Activated naive CD8-positive, alpha-beta T cell treated with anti-CD3 and anti-CD28 coated beads, Interleukin-2, amount 50 U/mL, for 24 hours (primary cell): ENCODE results near the gene PRODH.
"Not testable (repeated sequence)": the region's sequence is repeated elsewhere in the genome, so short reads cannot be mapped to it uniquely, and the experiment has no call there.

Experiments used
- ATAC-seq: fragments of 150-1000 bp; cut with Tn5 transposase; one replicate; pipeline ENCODE4 v1.10.0; 2021
- DNase-seq: peaks from one replicate; pipeline ENCODE4 v3.0.0; 2021
- H3K27ac Mint-ChIP-seq: one replicate; pipeline ENCODE4 v1.8.0; 2021; ENCODE audit warnings: mild to moderate bottlenecking, mixed read lengths
- H3K27me3 Mint-ChIP-seq: one replicate; pipeline ENCODE4 v1.8.0; 2021; ENCODE audit warnings: mixed read lengths
- H3K36me3 Mint-ChIP-seq: one replicate; pipeline ENCODE4 v1.8.0; 2021; ENCODE audit warnings: low read depth, mixed read lengths
- H3K4me1 Mint-ChIP-seq: one replicate; pipeline ENCODE4 v1.8.0; 2021; ENCODE audit warnings: mixed read lengths
- H3K4me3 Mint-ChIP-seq: one replicate; pipeline ENCODE4 v1.8.0; 2021; ENCODE audit warnings: mild to moderate bottlenecking, moderate library complexity, mixed read lengths
- H3K9me3 Mint-ChIP-seq: one replicate; pipeline ENCODE4 v1.8.0; 2021; ENCODE audit warnings: mixed read lengths

PRODH gene

DNA sequence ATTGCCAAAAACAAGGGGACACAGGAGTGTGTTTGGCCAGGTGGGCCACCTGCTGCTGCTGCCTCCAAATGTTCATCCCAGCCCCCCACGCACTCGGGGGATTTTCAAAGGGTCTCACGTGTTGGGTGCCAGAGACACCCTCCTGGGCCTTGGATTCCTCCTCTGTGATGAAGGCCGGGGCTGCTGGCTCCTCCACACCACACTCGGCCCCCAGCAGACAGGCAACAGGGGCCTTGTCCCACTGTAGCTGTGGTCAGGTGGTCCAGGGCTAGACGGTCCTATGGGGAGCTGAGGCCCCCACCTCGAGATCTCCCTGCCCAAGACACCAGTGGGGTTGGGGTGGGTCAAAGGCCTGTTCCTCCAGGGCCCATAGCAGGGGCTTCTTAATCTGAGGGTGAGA is 25.1 kb upstream of the PRODH start:
- H3K4me3 Mint-ChIP-seq, H3K27ac Mint-ChIP-seq, H3K9me3 Mint-ChIP-seq, DNase-seq, H3K36me3 Mint-ChIP-seq, H3K27me3 Mint-ChIP-seq, ATAC-seq, H3K4me1 Mint-ChIP-seq: not testable (repeated sequence)

DNA sequence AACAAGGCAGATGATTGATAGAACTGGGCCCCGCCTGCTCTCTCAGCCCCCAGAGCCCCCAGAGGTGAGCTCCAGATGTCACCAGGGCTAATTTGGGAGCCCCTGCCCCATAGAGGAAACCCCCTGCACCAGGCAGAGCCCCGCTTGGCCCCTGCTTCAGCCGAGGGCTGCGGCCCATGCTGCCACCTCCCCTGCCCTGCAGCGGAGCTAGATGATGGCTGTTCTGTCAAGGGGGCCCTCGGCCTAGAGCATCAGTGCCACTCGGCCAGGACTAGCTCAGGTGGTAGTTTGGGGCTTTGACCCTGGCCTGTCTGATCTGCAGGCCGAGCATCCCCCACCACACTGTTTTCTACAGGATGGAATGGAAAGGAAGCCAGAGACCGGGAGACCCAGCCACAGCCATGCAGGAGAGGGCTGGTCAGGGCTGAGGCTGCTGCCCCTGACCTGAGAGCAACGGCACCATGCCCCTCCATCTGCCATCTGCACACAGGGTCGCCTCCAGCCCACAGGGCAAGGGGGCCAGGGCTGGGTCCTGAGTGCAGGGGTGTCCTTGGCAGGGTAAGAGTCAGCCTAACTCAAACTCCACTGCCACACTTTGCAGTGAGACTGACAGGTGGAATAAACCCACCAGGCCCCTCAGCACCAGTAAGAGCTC is 24.2 kb upstream of the PRODH start:
- H3K4me3 Mint-ChIP-seq, DNase-seq, ATAC-seq, H3K4me1 Mint-ChIP-seq, H3K27ac Mint-ChIP-seq, H3K36me3 Mint-ChIP-seq, H3K9me3 Mint-ChIP-seq, H3K27me3 Mint-ChIP-seq: not testable (repeated sequence)

DNA sequence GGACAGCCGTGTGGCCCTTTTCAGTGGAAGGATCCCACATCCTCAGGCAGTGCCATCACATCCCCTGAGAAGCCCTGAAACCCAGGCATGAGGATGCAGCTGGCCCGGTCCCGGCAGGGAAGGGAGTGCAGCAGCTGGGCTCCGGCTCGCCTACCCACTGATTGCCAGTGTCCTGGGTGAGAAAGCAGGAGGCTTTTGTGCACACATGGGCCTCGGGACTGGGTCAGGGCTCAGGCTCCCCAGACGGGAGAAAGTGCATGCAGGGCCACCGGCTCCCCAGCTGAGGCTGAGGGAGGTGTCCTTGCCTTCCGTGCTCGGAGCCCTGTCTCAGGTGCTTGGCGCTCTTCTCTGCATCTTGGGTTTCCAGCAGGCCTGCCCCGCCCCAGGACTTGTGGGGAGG is 23.6 kb upstream of the PRODH start:
- not testable (repeated sequence) for H3K4me1 Mint-ChIP-seq, DNase-seq, H3K36me3 Mint-ChIP-seq, H3K27me3 Mint-ChIP-seq, H3K4me3 Mint-ChIP-seq, H3K9me3 Mint-ChIP-seq, ATAC-seq, H3K27ac Mint-ChIP-seq

DNA sequence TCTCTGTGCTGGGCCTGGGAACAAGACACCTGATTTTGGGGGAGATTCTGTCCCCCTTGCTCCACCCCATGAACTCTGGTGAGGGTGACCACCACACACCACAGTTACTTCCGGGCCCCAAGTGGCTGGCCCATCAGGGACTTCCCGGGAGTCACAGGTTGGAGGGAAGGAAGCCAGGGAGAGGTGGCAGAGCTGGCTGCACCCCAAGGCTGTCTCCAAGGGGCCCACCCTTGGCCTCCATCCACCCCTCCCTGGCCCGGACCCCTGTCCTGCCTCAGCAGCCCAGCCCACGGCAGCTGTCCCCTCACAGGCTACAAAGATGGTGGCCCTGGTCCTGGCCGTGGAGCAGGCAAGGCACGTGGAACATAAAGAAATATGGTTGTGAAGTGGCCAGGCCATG is 23.2 kb upstream of the PRODH start:
- Mint-ChIP-seq H3K4me3 (peak overlapping the region; percentile 17), H3K27ac (peak overlapping the region; percentile 78)
- not testable (repeated sequence) for H3K27me3 Mint-ChIP-seq, H3K4me1 Mint-ChIP-seq, H3K36me3 Mint-ChIP-seq, DNase-seq, H3K9me3 Mint-ChIP-seq
- peak; percentile 1 for ATAC-seq

DNA sequence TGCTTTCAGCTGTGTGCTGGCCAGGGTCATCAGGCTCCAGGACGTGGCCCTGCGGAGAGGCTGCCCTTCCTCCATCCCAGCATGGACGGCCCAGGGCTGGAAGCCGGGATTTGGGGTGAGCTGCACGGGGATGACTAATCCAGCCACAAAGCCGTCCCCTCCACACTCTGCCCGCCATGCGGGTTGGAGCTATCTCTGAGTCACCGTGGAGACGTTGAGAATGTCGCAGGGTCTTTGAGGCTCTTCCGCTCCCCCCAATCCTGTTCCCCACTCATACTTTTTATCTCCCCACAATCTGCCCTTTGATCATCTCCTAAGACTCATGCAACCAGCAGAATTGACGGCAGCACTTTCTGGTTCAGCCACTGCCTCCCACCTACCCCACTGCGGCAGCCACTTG is 22.6 kb upstream of the PRODH start:
- H3K9me3 Mint-ChIP-seq, H3K27me3 Mint-ChIP-seq, H3K4me1 Mint-ChIP-seq, H3K36me3 Mint-ChIP-seq: not testable (repeated sequence)
- peak; percentile 77 for ATAC-seq
- DNase-seq, result peak; percentile 44
- peak overlapping the region; percentile 17 for H3K4me3 Mint-ChIP-seq
- peak overlapping the region; percentile 78 for H3K27ac Mint-ChIP-seq

DNA sequence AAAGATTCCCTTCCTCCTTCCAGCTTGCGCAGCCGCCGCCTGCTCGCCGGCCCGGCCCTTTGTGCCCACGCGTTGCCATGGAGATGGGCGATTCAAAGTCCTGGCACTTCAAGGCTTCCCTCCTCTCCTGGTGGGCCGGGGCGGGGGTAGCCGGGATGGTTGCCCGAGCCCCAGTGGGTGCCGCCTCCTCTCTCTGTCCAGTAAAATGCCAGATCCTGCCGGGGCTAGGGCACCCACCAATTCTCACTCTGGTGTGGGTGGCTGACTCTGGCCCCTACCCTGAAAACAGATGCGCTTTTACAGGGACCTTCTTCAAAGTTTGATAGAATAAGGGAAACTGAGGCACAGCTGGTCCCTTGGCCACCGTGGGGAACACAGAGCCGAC is 22.2 kb upstream of the PRODH start:
- H3K36me3 Mint-ChIP-seq, DNase-seq, H3K9me3 Mint-ChIP-seq, H3K27me3 Mint-ChIP-seq, H3K27ac Mint-ChIP-seq, H3K4me1 Mint-ChIP-seq, ATAC-seq, H3K4me3 Mint-ChIP-seq: not testable (repeated sequence)

DNA sequence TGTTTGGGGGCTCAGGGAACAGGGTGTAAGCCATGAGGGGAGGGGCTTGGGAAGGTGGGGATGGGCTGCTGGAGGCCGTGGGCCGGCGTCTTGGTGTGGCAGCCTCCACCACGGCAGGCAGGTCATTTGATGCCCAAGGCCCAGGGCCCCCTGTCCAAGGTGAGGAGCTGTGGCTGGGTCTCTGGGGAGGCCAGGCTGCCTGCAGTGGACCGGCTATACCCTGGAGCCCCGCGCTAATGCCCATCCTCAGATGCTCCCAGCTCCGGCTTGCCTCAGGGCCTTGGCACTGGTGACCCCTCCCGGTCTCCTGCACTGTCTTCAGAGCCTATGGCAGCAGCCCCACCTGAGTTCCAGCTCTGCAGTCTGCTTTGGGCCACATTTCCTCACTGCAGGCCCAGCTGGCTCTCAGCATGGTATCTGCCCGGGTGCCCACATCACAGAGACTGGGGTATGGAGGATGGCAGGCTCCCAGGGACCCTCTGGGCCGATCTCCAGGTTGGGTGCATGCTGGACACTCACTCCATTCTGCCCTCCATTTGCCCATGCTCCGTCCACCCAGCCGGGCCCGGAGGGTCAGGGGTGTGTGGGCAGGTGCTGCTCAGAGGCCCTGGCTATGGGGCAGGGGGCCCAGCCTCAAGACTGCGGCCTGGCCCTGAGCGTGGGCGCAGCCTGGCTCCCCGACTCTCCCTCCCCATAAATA is 21.7 kb upstream of the PRODH start:
- not testable (repeated sequence) for ATAC-seq, H3K36me3 Mint-ChIP-seq, H3K4me1 Mint-ChIP-seq, DNase-seq, H3K4me3 Mint-ChIP-seq, H3K9me3 Mint-ChIP-seq, H3K27me3 Mint-ChIP-seq, H3K27ac Mint-ChIP-seq

DNA sequence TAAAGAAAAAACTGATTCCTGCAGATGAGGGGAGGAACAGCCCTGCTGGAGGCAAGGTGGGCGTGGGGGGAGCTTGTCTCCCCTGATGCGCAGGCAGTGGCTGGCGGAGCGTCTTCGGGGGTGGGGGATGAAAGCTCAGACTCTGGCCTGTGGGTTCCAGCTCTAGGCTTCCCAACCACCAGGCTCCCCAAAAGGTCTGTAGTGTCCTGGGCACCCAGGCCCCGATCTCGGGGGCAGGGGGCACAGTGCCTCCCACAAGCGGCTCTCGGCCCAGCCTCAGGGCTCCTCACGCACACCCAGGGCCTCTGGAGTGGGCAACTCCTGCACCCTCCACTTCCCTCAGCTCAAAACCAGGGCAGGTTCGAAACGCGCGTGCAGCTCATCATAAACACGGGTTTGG is 20.9 kb upstream of the PRODH start:
- H3K27me3 Mint-ChIP-seq, H3K27ac Mint-ChIP-seq, DNase-seq, H3K9me3 Mint-ChIP-seq, H3K4me3 Mint-ChIP-seq, H3K4me1 Mint-ChIP-seq, H3K36me3 Mint-ChIP-seq, ATAC-seq: not testable (repeated sequence)

DNA sequence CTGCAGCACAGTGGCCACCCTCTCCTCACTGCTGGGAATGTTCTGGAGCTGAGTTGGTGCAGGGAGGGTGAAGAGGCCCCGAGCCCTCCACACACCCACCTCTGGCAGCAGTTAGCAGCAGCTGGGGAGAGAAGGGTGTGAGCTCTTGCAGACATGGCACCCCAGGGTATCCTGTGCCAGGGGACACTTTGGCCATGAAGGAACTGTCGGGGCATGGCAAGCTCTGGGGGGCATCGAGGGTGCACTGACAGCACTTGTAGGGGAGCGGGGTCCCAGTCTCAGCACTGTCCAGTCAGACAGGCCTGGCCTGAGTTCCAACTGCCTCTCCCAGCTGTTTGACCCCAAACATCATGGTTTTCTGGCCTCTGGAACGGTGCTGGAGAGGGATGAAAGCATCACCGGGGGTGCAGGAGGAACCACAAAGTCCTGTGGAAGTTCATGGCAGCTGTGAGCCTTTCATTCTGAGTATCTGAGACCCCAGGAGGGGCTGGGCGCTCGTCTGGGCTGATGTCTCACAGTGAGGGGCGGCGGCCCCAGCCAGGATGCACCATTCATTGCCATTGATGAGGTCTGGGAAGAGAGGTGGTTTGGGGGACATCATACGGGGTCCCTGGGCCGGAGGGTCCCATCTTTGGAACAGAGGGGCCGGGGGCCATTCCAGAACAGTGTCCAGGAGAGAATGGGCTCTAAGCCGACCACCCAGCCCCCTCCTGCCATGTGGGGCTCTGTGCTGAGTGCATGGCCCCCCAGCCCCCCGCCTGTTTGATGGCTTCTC is 20.2 kb upstream of the PRODH start:
- not testable (repeated sequence) for H3K4me3 Mint-ChIP-seq, ATAC-seq, H3K27ac Mint-ChIP-seq, H3K27me3 Mint-ChIP-seq, DNase-seq, H3K4me1 Mint-ChIP-seq, H3K9me3 Mint-ChIP-seq, H3K36me3 Mint-ChIP-seq

DNA sequence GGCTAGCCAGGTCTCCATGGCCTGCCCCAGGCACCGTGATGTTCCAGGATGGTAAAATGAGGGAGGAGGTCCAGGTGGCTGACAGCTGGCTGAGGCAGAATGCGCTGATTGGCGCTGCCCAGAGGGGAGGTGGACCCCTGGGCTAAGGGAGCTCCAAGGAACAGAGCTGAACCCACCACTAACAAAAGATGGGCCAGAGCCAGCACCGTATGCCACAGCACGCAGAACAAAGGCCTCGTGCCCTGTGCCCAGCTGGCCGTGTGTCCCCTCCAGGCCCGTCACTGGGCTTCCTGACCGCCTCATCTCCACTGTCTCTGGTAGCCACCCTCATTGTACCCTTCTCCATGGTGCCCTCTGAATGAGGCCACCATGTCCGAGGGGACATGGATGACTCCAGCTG is 19.6 kb upstream of the PRODH start:
- ATAC-seq, result no peak
- no peaks in the 10 kb centered on the region for H3K36me3 Mint-ChIP-seq
- H3K9me3 Mint-ChIP-seq, result no peaks in the 10 kb centered on the region
- H3K27me3 Mint-ChIP-seq, result peaks cover 9% of the 10 kb centered on the region
- peaks cover 9% of the 10 kb centered on the region for H3K4me1 Mint-ChIP-seq
- no peak for DNase-seq
- H3K27ac Mint-ChIP-seq, result no peak overlapping the region
- no peak overlapping the region for H3K4me3 Mint-ChIP-seq

DNA sequence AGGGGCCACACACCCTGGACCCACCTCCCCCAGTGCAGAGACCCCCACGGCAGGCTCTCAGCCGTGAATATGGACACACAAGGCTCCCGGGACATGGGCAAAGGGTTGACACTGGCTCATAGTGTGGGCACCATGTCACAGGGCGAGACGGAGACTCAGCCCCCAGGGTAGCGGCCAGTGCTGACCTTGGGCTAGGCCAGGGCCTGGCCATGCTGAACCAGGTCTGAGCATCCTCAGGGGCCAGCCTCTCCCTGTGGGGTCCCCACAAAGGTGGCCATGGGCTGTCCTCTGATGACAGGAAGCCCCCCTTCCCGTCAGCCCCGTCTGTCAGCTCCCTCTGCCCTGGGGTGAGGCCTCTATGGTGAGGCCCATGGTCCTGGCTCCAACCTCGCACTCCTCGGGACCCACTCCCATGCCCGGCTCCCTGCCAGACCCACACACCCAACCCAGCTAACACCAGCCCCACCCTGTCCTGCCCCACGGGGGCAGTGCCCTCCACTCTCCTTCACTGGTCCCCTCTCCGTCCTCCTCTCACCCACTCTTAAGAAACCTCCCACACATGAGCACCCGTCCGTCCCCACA is 19.0 kb upstream of the PRODH start:
- Mint-ChIP-seq H3K36me3 (no peaks in the 10 kb centered on the region), H3K27ac (no peak overlapping the region), H3K4me3 (no peak overlapping the region), H3K4me1 (peaks cover 9% of the 10 kb centered on the region), H3K9me3 (no peaks in the 10 kb centered on the region), H3K27me3 (peaks cover 12% of the 10 kb centered on the region)
- DNase-seq (no peak), ATAC-seq (no peak)

DNA sequence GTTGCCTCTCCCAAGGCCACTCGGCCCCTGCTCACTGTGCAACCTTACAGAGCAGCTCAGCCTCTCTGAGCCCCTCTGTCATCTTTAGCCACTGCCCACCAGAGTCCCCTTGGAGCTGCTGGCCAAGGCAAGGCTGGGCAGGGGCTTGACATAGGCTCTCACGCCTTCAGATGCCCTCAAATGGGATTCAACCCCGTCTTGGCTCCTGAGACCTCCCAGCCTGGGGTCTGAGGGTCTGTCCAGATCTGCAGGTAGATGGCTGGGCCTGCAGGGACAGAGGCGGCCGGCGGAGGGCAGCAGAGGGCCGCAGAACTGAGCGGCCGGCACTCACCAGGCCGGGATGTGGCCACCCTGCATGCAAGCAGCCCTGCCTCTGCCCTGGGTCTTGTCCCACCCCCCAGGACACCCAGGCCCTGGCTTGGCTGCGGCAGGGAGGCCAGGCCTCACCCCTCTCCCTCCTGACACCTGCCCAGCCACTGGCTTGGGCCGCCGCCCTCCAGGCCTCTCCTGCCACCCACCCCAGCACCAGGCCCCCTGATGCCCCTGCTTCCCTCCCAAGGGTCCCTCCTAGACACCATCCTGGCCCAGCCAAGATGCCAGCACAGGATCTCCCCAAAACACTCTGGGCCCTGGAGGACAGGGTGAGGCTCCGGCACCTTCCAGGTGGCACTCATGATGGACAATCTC is 18.4 kb upstream of the PRODH start:
- H3K27me3 Mint-ChIP-seq, result peaks cover 14% of the 10 kb centered on the region
- peak; percentile 72 for DNase-seq
- not testable (repeated sequence) for H3K9me3 Mint-ChIP-seq, H3K4me3 Mint-ChIP-seq, H3K27ac Mint-ChIP-seq, H3K4me1 Mint-ChIP-seq, H3K36me3 Mint-ChIP-seq
- peak; percentile 58 for ATAC-seq

DNA sequence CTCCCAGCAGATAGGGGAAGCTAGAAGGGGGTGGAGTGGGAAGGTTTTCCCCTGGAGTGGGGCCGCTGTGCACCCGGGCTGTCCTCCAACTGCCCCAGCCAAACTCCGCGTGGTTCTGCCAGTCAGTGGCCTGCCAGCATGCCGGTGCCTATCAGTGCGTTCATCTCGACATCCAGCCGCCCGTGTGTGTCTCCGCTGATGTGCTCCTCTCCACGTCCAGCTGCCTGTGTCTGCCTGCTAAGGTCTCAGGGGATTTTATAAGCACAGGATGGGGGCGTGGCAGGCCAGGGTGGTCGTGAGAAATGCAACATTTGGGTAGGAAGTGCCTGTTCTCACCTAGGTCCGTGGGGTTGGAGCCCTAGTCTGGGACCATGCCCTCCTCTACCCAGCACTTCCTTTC is 17.0 kb upstream of the PRODH start:
- not testable (repeated sequence) for DNase-seq, H3K36me3 Mint-ChIP-seq
- peaks cover 19% of the 10 kb centered on the region for H3K27me3 Mint-ChIP-seq

DNA sequence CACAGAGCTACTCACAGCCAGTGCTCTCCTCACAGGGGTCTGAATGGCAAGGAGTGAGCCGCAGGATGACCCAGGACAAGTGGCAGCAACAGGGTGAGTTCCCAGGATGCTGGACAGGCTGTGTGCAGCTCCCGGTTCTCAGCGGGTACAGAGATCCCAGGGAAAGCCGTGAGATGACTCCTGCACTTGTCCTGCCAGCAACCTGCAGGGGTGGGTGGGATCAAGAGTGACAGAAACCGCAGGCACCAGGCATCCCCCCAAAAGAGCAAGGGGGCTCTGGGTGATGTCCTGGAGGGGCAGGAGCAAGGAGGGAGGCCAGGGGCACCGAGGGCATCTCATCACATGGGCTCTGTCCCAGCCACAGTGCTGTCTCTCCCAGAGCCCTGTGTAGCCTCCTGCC is 15.9 kb upstream of the PRODH start:
- DNase-seq (no peak), ATAC-seq (no peak)
- Mint-ChIP-seq H3K27ac (no peak overlapping the region), H3K27me3 (peaks cover 22% of the 10 kb centered on the region), H3K36me3 (no peaks in the 10 kb centered on the region), H3K4me3 (no peak overlapping the region), H3K9me3 (no peaks in the 10 kb centered on the region), H3K4me1 (no peaks in the 10 kb centered on the region)

More for the DNA sequence above, 17.0 kb upstream of the PRODH start:
- H3K4me3 Mint-ChIP-seq, ATAC-seq, H3K4me1 Mint-ChIP-seq, H3K27ac Mint-ChIP-seq, H3K9me3 Mint-ChIP-seq: not testable (repeated sequence)
